ENCODE measurements around the gene TBC1D20.

The TBC1D20 gene

GRCh38 chr20:507006-507758 is 44.8 kb upstream of the TBC1D20 start:
- Histone ChIP-seq H3K36me3 (ENCODE audit: control insufficient read depth in 1 of 2, insufficient read depth in 2 of 2, low read length in 2 of 2) (peaks cover 20 to 25% of the 10 kb centered on the region in 2 experiments), H4K8ac (ENCODE audit: low read depth, low read length) (no peak overlapping the region), H3K4me1 (ENCODE audit: control insufficient read depth in 1 of 2, insufficient read depth in 2 of 2, low read length in 2 of 2) (no peaks in the 10 kb centered on the region), H3K9ac (ENCODE audit: low read length) (no peak overlapping the region), H3K79me2 (ENCODE audit: control insufficient read depth, insufficient read depth, low read length, poor library complexity) (peaks cover 2% of the 10 kb centered on the region), H4K91ac (ENCODE audit: low read depth, low read length) (no peak overlapping the region), H2BK120ac (ENCODE audit: insufficient read depth, low read length, poor library complexity) (no peak overlapping the region), H3K23ac (ENCODE audit: low read length) (no peak overlapping the region), H4K12ac (ENCODE audit: low read depth, low read length) (no peak overlapping the region), H2AFZ (ENCODE audit: insufficient read depth, low read length, poor library complexity) (no peak overlapping the region), H2BK5ac (ENCODE audit: low read depth, low read length, poor library complexity) (no peak overlapping the region), H3K4me3 (ENCODE audit: low read depth, low read length) (no peak overlapping the region), H3K4ac (ENCODE audit: low read depth, low read length) (peak overlapping the region; percentile 30), H3K18ac (ENCODE audit: low read length) (no peak overlapping the region), H2AK5ac (ENCODE audit: low read length) (no peak overlapping the region), H2BK12ac (ENCODE audit: low read length) (no peak overlapping the region), H3K9me3 (ENCODE audit: insufficient read depth, low read depth, low read length) (no peaks in the 10 kb centered on the region), H3K79me1 (ENCODE audit: low read length) (no peaks in the 10 kb centered on the region), H3K27ac (ENCODE audit: low read depth, low read length) (no peak overlapping the region), H3K14ac (ENCODE audit: low read length) (no peak overlapping the region), H3K27me3 (ENCODE audit: insufficient read depth, low read length) (no peaks in the 10 kb centered on the region), H3K4me2 (ENCODE audit: low read length) (no peak overlapping the region)
- no CpG with 5 or more reads among the region's 7 CpGs for WGBS (ENCODE audit: extremely low coverage, insufficient coverage, insufficient read length)
- DNase-seq = no peak

DNA sequence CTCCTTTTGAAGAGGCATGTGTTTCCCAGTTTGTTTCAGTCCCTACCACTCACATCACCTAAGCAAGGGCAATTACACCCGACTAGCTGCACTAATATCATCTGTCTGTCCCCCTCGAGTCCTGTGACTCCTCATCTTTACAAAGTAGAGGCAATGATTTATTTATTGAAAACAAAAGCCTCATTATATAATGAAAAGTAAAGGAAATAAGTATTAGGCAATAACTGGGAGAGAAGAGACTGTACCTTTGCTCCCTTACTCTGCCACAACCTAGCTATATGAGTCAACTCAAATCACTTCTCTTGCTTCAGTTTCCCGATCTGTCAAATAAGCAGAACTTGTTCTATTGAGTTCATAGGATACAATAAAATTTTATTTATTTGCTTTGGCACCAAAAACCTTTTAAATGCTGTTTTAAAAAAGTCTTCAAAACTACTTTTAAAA is 42.3 kb upstream of the TBC1D20 start:
- WGBS (ENCODE audit: extremely low coverage, insufficient coverage, insufficient read length) = no CpG with 5 or more reads among the region's 3 CpGs
- no peak overlapping the region for H3K18ac ChIP-seq (ENCODE audit: low read length)
- H3K9ac ChIP-seq (ENCODE audit: low read length) = no peak overlapping the region

DNA sequence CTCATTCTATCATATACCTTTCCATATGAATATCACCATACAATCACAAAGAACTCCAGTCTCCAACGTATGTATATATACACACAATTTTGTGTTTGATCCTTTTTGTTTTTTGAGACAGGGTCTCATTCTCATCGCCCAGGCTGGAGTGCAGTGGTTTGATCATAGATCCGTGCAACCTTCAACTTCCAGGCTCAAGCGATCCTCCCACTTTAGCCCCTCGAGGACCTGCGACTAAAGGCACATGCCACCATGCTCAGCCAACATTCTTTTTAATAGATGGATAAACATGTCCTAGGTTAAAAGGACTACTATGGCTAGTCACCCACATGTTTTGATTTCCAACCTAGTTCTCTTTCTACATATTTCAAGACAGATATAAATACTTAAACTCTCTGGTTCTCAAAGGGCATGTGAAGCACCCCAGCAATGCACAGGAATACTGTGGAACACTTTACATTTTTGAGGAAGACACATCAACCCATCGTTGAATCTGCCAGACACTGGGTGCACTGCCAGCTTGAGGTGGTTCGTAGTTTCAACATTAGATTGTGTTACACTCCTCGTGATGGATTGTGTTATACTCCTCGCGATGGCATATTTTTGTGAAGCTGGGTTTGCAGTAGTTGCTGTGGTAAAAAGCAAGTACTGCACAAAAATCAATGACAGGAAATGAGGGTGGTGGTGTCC is 40.9 kb upstream of the TBC1D20 start:
- no peaks in the 10 kb centered on the region for H3K27me3 ChIP-seq (ENCODE audit: insufficient read depth, low read length)

More for the DNA sequence above, 42.3 kb upstream of the TBC1D20 start:
- Histone ChIP-seq H2BK5ac (ENCODE audit: low read depth, low read length, poor library complexity) (no peak overlapping the region), H3K27me3 (ENCODE audit: insufficient read depth, low read length) (no peaks in the 10 kb centered on the region), H2AFZ (ENCODE audit: insufficient read depth, low read length, poor library complexity) (no peak overlapping the region), H3K4me3 (ENCODE audit: low read depth, low read length) (no peak overlapping the region), H3K4me2 (ENCODE audit: low read length) (no peak overlapping the region), H3K9me3 (ENCODE audit: insufficient read depth, low read depth, low read length) (no peaks in the 10 kb centered on the region), H3K79me2 (ENCODE audit: control insufficient read depth, insufficient read depth, low read length, poor library complexity) (no peaks in the 10 kb centered on the region), H2AK5ac (ENCODE audit: low read length) (no peak overlapping the region), H3K14ac (ENCODE audit: low read length) (no peak overlapping the region), H4K91ac (ENCODE audit: low read depth, low read length) (no peak overlapping the region), H2BK12ac (ENCODE audit: low read length) (no peak overlapping the region), H3K23ac (ENCODE audit: low read length) (no peak overlapping the region), H4K8ac (ENCODE audit: low read depth, low read length) (no peak overlapping the region), H3K27ac (ENCODE audit: low read depth, low read length) (no peak overlapping the region), H2BK120ac (ENCODE audit: insufficient read depth, low read length, poor library complexity) (no peak overlapping the region), H3K36me3 (ENCODE audit: control insufficient read depth in 1 of 2, insufficient read depth in 2 of 2, low read length in 2 of 2) (peaks cover 24 to 28% of the 10 kb centered on the region in 2 experiments), H4K12ac (ENCODE audit: low read depth, low read length) (no peak overlapping the region), H3K4me1 (ENCODE audit: control insufficient read depth in 1 of 2, insufficient read depth in 2 of 2, low read length in 2 of 2) (no peaks in the 10 kb centered on the region), H3K4ac (ENCODE audit: low read depth, low read length) (no peak overlapping the region), H3K79me1 (ENCODE audit: low read length) (no peaks in the 10 kb centered on the region)
- no peak for DNase-seq

DNA sequence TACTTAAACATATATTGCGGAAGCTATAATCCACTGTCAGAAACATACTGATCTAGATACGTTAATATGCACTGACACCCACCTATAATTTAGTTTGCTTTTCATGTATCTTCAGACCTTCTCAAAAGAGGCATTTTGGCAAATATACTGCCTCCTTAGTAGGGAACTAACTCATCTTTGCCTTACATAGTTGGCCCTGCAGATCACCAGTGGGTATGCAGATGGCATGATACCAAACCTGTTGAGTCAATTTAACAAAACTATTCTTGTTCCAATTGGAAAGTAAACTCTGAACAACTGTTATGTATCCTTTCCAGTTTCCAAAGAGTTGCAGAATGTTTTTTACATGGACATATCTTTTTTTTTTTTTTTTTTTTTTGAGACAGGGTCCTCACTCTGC is 35.6 kb upstream of the TBC1D20 start:
- Histone ChIP-seq H3K36me3 (ENCODE audit: control insufficient read depth in 1 of 2, insufficient read depth in 2 of 2, low read length in 2 of 2) (peaks cover 16 to 38% of the 10 kb centered on the region in 2 experiments), H3K4me3 (ENCODE audit: low read depth, low read length) (no peak overlapping the region), H3K27ac (ENCODE audit: low read depth, low read length) (no peak overlapping the region), H2AK5ac (ENCODE audit: low read length) (no peak overlapping the region), H3K27me3 (ENCODE audit: insufficient read depth, low read length) (no peaks in the 10 kb centered on the region), H2BK12ac (ENCODE audit: low read length) (no peak overlapping the region), H4K91ac (ENCODE audit: low read depth, low read length) (no peak overlapping the region), H3K18ac (ENCODE audit: low read length) (no peak overlapping the region), H3K23ac (ENCODE audit: low read length) (no peak overlapping the region), H2BK5ac (ENCODE audit: low read depth, low read length, poor library complexity) (no peak overlapping the region), H4K8ac (ENCODE audit: low read depth, low read length) (no peak overlapping the region), H4K12ac (ENCODE audit: low read depth, low read length) (no peak overlapping the region), H3K4me1 (ENCODE audit: control insufficient read depth in 1 of 2, insufficient read depth in 2 of 2, low read length in 2 of 2) (no peaks in the 10 kb centered on the region), H3K79me1 (ENCODE audit: low read length) (no peaks in the 10 kb centered on the region), H3K14ac (ENCODE audit: low read length) (no peak overlapping the region), H2AFZ (ENCODE audit: insufficient read depth, low read length, poor library complexity) (no peak overlapping the region), H3K79me2 (ENCODE audit: control insufficient read depth, insufficient read depth, low read length, poor library complexity) (no peaks in the 10 kb centered on the region), H2BK120ac (ENCODE audit: insufficient read depth, low read length, poor library complexity) (no peak overlapping the region), H3K4ac (ENCODE audit: low read depth, low read length) (no peak overlapping the region), H3K4me2 (ENCODE audit: low read length) (no peak overlapping the region), H3K9me3 (ENCODE audit: insufficient read depth, low read depth, low read length) (no peaks in the 10 kb centered on the region), H3K9ac (ENCODE audit: low read length) (no peak overlapping the region)
- peak in 1 of 2 donors; percentile 64 for DNase-seq
- WGBS (ENCODE audit: extremely low coverage, insufficient coverage, insufficient read length) = no CpG with 5 or more reads among the region's 2 CpGs

More for the DNA sequence above, 40.9 kb upstream of the TBC1D20 start:
- H3K23ac ChIP-seq (ENCODE audit: low read length) = no peak overlapping the region
- H3K36me3 ChIP-seq (ENCODE audit: control insufficient read depth in 1 of 2, insufficient read depth in 2 of 2, low read length in 2 of 2) = peaks cover 23 to 34% of the 10 kb centered on the region in 2 experiments
- H3K9ac ChIP-seq (ENCODE audit: low read length) = no peak overlapping the region
- no peaks in the 10 kb centered on the region for H3K79me2 ChIP-seq (ENCODE audit: control insufficient read depth, insufficient read depth, low read length, poor library complexity)
- H2BK5ac ChIP-seq (ENCODE audit: low read depth, low read length, poor library complexity) = no peak overlapping the region
- H2AK5ac ChIP-seq (ENCODE audit: low read length) = no peak overlapping the region
- no peak overlapping the region for H2BK120ac ChIP-seq (ENCODE audit: insufficient read depth, low read length, poor library complexity)
- H3K9me3 ChIP-seq (ENCODE audit: insufficient read depth, low read depth, low read length) = no peaks in the 10 kb centered on the region
- no peak overlapping the region for H2BK12ac ChIP-seq (ENCODE audit: low read length)
- no peak overlapping the region for H4K8ac ChIP-seq (ENCODE audit: low read depth, low read length)
- H4K91ac ChIP-seq (ENCODE audit: low read depth, low read length) = no peak overlapping the region
- no peak overlapping the region for H3K18ac ChIP-seq (ENCODE audit: low read length)
- DNase-seq = no peak
- WGBS (ENCODE audit: extremely low coverage, insufficient coverage, insufficient read length) = no CpG with 5 or more reads among the region's 11 CpGs
- no peak overlapping the region for H2AFZ ChIP-seq (ENCODE audit: insufficient read depth, low read length, poor library complexity)
- no peak overlapping the region for H3K27ac ChIP-seq (ENCODE audit: low read depth, low read length)
- no peak overlapping the region for H3K4me2 ChIP-seq (ENCODE audit: low read length)
- H4K12ac ChIP-seq (ENCODE audit: low read depth, low read length) = no peak overlapping the region
- no peak overlapping the region for H3K14ac ChIP-seq (ENCODE audit: low read length)
- H3K4ac ChIP-seq (ENCODE audit: low read depth, low read length) = no peak overlapping the region
- no peak overlapping the region for H3K4me3 ChIP-seq (ENCODE audit: low read depth, low read length)
- no peaks in the 10 kb centered on the region for H3K79me1 ChIP-seq (ENCODE audit: low read length)
- no peaks in the 10 kb centered on the region for H3K4me1 ChIP-seq (ENCODE audit: control insufficient read depth in 1 of 2, insufficient read depth in 2 of 2, low read length in 2 of 2)

Measured in trophoblast cell (in vitro differentiated cells and primary cell).